ENCODE measurements around the gene ZNF823. TPM values are rescaled to one million over a fixed set of nuclear protein-coding genes. Genes with fewer than 3 reads are reported as not detected.
"Not testable (repeated sequence)": the region's sequence is repeated elsewhere in the genome, so short reads cannot be mapped to it uniquely, and the experiment has no call there.

ZNF823 gene
- total RNA-seq, 1 donor from 2014 or later, result 8.5 TPM

DNA sequence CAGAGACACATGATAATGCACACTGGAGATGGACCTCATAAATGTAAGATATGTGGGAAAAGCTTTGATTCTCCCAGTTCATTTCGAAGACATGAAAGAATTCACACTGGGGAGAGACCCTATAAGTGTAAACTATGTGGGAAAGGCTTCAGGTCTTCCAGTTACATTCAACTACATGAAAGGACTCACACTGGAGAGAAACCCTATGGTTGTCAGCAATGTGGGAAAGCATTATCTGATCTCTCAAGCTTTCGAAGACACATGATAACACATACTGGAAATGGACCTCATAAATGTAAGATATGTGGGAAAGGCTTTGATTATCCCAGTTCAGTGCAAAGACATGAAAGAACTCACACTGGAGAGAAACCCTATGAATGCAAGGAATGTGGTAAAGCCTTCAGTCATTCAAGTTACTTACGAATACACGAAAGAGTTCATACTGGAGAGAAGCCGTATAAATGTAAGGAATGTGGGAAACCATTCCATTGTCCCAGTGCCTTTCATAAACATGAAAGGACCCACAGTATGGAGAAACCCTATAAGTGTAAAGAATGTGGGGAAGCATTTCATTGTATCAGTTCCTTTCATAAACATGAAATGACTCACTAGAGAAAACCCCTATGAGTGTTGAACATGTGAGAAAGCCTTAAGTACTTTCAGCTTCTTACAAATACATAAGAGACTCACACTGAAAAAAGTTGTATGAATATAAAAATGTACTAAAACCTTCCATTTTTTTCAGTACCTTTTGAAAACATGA, 42.7 kb upstream of the ZNF823 start:
- TF ChIP-seq, protein P1, sequence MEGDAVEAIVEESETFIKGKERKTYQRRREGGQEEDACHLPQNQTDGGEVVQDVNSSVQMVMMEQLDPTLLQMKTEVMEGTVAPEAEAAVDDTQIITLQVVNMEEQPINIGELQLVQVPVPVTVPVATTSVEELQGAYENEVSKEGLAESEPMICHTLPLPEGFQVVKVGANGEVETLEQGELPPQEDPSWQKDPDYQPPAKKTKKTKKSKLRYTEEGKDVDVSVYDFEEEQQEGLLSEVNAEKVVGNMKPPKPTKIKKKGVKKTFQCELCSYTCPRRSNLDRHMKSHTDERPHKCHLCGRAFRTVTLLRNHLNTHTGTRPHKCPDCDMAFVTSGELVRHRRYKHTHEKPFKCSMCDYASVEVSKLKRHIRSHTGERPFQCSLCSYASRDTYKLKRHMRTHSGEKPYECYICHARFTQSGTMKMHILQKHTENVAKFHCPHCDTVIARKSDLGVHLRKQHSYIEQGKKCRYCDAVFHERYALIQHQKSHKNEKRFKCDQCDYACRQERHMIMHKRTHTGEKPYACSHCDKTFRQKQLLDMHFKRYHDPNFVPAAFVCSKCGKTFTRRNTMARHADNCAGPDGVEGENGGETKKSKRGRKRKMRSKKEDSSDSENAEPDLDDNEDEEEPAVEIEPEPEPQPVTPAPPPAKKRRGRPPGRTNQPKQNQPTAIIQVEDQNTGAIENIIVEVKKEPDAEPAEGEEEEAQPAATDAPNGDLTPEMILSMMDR (IDR thresholded peaks at IDR 0.05; ENCODE audit: partially characterized antibody, unreplicated experiment), result no peak
- H3K4me1 Mint-ChIP-seq (ENCODE audit: low read depth, unreplicated experiment), result no peaks in the 10 kb centered on the region
- H3K27ac Mint-ChIP-seq (ENCODE audit: unreplicated experiment), result no peak overlapping the region
- H3K9me3 Mint-ChIP-seq (ENCODE audit: unreplicated experiment), result peaks cover 17% of the 10 kb centered on the region
- no peak for DNase-seq
- peaks cover 2% of the 10 kb centered on the region for H3K27me3 Mint-ChIP-seq (ENCODE audit: unreplicated experiment)
- H3K36me3 Mint-ChIP-seq (ENCODE audit: unreplicated experiment), result peaks cover 58% of the 10 kb centered on the region
- H3K4me3 Mint-ChIP-seq (ENCODE audit: unreplicated experiment), result no peak overlapping the region

DNA sequence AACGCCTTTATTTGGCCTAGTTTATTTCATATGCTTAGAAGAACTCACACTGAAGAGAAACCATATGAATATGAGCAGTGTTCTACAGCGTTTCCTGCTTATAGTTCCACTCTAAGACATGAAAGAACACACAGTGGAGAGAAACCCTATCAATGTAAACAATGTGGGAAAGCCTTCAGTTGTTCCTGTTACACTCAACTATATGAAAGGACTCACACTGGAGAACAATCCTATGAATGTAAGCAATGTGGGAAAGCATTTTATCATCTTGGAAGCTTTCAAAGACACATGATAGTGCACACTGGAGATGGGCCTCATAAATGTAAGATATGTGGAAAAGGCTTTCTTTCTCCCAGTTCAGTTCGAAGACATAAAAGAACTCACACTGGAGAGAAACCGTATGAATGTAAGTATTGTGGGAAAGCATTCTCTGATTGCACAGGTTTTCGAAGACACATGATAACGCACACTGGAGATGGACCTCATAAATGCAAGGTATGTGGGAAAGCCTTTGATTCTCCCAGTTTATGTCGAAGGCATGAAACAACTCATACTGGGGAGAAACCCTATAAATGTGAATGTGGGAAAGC, 41.8 kb upstream of the ZNF823 start:
- DNase-seq, result no peak
- Mint-ChIP-seq H3K36me3 (ENCODE audit: unreplicated experiment) (peaks cover 64% of the 10 kb centered on the region), H3K4me1 (ENCODE audit: low read depth, unreplicated experiment) (no peaks in the 10 kb centered on the region), H3K9me3 (ENCODE audit: unreplicated experiment) (peaks cover 15% of the 10 kb centered on the region), H3K27me3 (ENCODE audit: unreplicated experiment) (peaks cover 2% of the 10 kb centered on the region), H3K27ac (ENCODE audit: unreplicated experiment) (no peak overlapping the region), H3K4me3 (ENCODE audit: unreplicated experiment) (no peak overlapping the region)
- TF ChIP-seq, protein P1 (IDR thresholded peaks at IDR 0.05; ENCODE audit: partially characterized antibody, unreplicated experiment), result no peak

GRCh38 chr19:11776669-11777068, 37.9 kb upstream of the ZNF823 start:
- not testable (repeated sequence) for H3K27ac Mint-ChIP-seq (ENCODE audit: unreplicated experiment); H3K4me1 Mint-ChIP-seq (ENCODE audit: low read depth, unreplicated experiment); H3K4me3 Mint-ChIP-seq (ENCODE audit: unreplicated experiment); H3K27me3 Mint-ChIP-seq (ENCODE audit: unreplicated experiment); DNase-seq
- Mint-ChIP-seq H3K9me3 (ENCODE audit: unreplicated experiment) (peaks cover 10% of the 10 kb centered on the region), H3K36me3 (ENCODE audit: unreplicated experiment) (peaks cover 47% of the 10 kb centered on the region)

DNA sequence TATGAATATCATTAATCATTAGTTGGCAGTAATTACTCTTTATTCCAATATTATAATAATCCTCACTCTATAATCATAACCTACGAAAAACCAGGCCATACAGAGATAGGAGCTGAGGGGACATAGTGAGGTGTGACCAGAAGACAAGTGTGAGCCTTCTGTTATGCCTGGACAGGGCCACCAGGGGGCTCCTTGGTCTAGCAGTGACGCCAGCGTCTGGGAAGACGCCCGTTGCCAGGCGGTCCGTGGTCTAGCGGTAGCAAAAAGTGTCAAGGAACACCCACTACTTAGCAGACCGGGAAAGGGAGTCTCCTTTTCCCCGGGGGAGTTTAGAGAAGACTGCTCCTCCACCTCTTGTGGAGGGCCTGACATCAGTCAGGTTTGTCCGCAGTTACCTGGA, 32.8 kb upstream of the ZNF823 start:
- not testable (repeated sequence) for H3K4me1 Mint-ChIP-seq (ENCODE audit: low read depth, unreplicated experiment); H3K27ac Mint-ChIP-seq (ENCODE audit: unreplicated experiment); H3K4me3 Mint-ChIP-seq (ENCODE audit: unreplicated experiment); H3K9me3 Mint-ChIP-seq (ENCODE audit: unreplicated experiment)
- DNase-seq, result peak; percentile 42
- peaks cover 21% of the 10 kb centered on the region for H3K36me3 Mint-ChIP-seq (ENCODE audit: unreplicated experiment)
- H3K27me3 Mint-ChIP-seq (ENCODE audit: unreplicated experiment), result peaks cover 10% of the 10 kb centered on the region

- TF ChIP-seq, protein P1 (IDR thresholded peaks at IDR 0.05; ENCODE audit: partially characterized antibody, unreplicated experiment), result no peak
- Mint-ChIP-seq H3K27ac (ENCODE audit: unreplicated experiment) (no peak overlapping the region), H3K27me3 (ENCODE audit: unreplicated experiment) (peaks cover 13% of the 10 kb centered on the region), H3K36me3 (ENCODE audit: unreplicated experiment) (peaks cover 15% of the 10 kb centered on the region), H3K4me1 (ENCODE audit: low read depth, unreplicated experiment) (peaks cover 1% of the 10 kb centered on the region), H3K9me3 (ENCODE audit: unreplicated experiment) (peaks cover 6% of the 10 kb centered on the region), H3K4me3 (ENCODE audit: unreplicated experiment) (no peak overlapping the region)
- no peak for DNase-seq
Measured at GRCh38 chr19:11769995-11770394, 31.2 kb upstream of the ZNF823 start.

DNA sequence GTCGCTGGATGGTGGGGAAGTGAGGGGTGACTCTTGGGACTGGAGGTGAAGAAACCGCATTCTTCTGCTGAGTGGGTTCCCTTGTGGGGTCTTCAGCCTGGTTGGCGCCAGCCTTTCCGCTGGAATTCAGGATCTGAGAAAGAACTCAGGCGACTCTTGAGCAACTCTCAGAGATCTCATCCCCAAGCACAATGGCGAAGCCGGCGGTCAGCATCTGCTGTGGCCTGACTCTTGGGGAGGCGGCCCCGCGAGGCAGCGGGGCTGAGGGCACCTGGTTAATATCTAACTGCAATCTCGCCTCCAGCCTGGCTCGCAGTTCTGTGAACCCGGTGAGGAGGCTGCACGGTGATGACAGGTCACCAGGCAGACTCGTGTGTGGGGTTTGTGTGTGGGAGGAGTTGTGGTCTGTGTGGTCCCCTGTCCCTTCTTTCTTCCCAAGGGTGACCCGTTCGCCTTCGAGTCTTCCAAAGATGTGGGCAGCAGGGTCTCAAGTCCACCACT, 28.9 kb upstream of the ZNF823 start:
- peak; percentile 17 for DNase-seq
- Mint-ChIP-seq H3K4me3 (ENCODE audit: unreplicated experiment) (peak overlapping the region; percentile 90), H3K27me3 (ENCODE audit: unreplicated experiment) (peaks cover 17% of the 10 kb centered on the region), H3K4me1 (ENCODE audit: low read depth, unreplicated experiment) (peaks cover 1% of the 10 kb centered on the region), H3K9me3 (ENCODE audit: unreplicated experiment) (peaks cover 5% of the 10 kb centered on the region), H3K27ac (ENCODE audit: unreplicated experiment) (peak overlapping the region; percentile 90), H3K36me3 (ENCODE audit: unreplicated experiment) (peaks cover 20% of the 10 kb centered on the region)
- TF ChIP-seq, protein P1 (IDR thresholded peaks at IDR 0.05; ENCODE audit: partially characterized antibody, unreplicated experiment), result no peak

All from glutamatergic neuron (in vitro differentiated cells).